Right atrium auricular region (tissue), 2 donors: ENCODE measurements around the gene CRY1. TPM values are rescaled to one million over a fixed set of nuclear protein-coding genes. Genes with fewer than 3 reads are reported as not detected.
"Not testable (repeated sequence)": the region's sequence is repeated elsewhere in the genome, so short reads cannot be mapped to it uniquely, and the experiment has no call there.

ENCODE experiments used
- DNase-seq: peaks from one replicate; pipeline ENCODE4 v3.0.0-alpha.2; 2019; ENCODE audit warnings: low spot score
- H3K27ac ChIP-seq, 2 donors: fragments of 200-600 bp; sonication (generic); 1 replicate in 1 of 2; 2 replicates in 1 of 2; pipeline ENCODE4 v1.5.1; 2016 to 2019
- H3K27me3 ChIP-seq, 2 donors: fragments of 200-600 bp; sonication (generic); one replicate each; pipeline versions ENCODE4 v1.5.1 to v1.6.0; 2017 to 2019
- H3K36me3 ChIP-seq: fragments of 200-600 bp; sonication (generic); one replicate; pipeline ENCODE4 v1.5.1; 2016
- H3K4me1 ChIP-seq, 2 donors: fragments of 200-600 bp; sonication (generic); one replicate each; pipeline versions ENCODE4 v1.5.1 to v1.6.0; 2017 to 2019
- H3K4me3 ChIP-seq, 2 donors: fragments of 200-600 bp; sonication (generic); 1 replicate in 1 of 2; 2 replicates in 1 of 2; pipeline ENCODE4 v1.5.1; 2017 to 2019; ENCODE audit warnings: mild to moderate bottlenecking in 1 of 2, moderate library complexity in 1 of 2
- H3K9me3 ChIP-seq, 2 donors: fragments of 200-600 bp; sonication (generic); one replicate each; pipeline ENCODE4 v1.5.1; 2019
- total RNA-seq, 2 donors: library from RNA; depleted of rRNA; stranded (reverse); fragments of >200 nt; gene quantifications; one replicate each; pipeline ENCODE4 v1.1.0, GENCODE V29; 2016
- TF ChIP-seq, protein P1 (sequence below), 2 donors: fragments of 200-600 bp; sonication (generic); IDR thresholded peaks; one replicate each; pipeline ENCODE4 v1.5.1; 2019; ENCODE audit warnings: antibody characterized with exemption in 2 of 2

The CRY1 gene
- total RNA-seq, 2 donors from 2014 or later = 16.2 to 23.7 TPM

GRCh38 chr12:107026806-107027635 is 66.3 kb downstream of the CRY1 start:
- Histone ChIP-seq H3K4me1 (peaks cover 0 to 47% of the 10 kb centered on the region in 2 donors), H3K27ac (peak overlapping the region; percentile 72 to 74), H3K36me3 (no peaks in the 10 kb centered on the region), H3K4me3 (no peak overlapping the region), H3K9me3 (no peaks in the 10 kb centered on the region), H3K27me3 (no peaks in the 10 kb centered on the region)
- TF ChIP-seq, protein P1, sequence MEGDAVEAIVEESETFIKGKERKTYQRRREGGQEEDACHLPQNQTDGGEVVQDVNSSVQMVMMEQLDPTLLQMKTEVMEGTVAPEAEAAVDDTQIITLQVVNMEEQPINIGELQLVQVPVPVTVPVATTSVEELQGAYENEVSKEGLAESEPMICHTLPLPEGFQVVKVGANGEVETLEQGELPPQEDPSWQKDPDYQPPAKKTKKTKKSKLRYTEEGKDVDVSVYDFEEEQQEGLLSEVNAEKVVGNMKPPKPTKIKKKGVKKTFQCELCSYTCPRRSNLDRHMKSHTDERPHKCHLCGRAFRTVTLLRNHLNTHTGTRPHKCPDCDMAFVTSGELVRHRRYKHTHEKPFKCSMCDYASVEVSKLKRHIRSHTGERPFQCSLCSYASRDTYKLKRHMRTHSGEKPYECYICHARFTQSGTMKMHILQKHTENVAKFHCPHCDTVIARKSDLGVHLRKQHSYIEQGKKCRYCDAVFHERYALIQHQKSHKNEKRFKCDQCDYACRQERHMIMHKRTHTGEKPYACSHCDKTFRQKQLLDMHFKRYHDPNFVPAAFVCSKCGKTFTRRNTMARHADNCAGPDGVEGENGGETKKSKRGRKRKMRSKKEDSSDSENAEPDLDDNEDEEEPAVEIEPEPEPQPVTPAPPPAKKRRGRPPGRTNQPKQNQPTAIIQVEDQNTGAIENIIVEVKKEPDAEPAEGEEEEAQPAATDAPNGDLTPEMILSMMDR (IDR thresholded peaks at IDR 0.05) = no peak
- DNase-seq = no peak

- not testable (repeated sequence) for DNase-seq, H3K36me3 ChIP-seq, H3K4me3 ChIP-seq, H3K27me3 ChIP-seq, H3K9me3 ChIP-seq
- Histone ChIP-seq H3K27ac (peak overlapping the region; percentile 72 to 74), H3K4me1 (peaks cover 0 to 42% of the 10 kb centered on the region in 2 donors)
These were observed 67.0 kb downstream of the CRY1 start for GRCh38 chr12:107026356-107026755.

GRCh38 chr12:107025671-107026070 is 67.7 kb downstream of the CRY1 start:
- no peak for DNase-seq
- H3K9me3 ChIP-seq = no peaks in the 10 kb centered on the region
- TF ChIP-seq, protein P1 (IDR thresholded peaks at IDR 0.05) = no peak
- no peak overlapping the region for H3K27ac ChIP-seq
- peaks cover 0 to 35% of the 10 kb centered on the region in 2 donors for H3K4me1 ChIP-seq
- no peaks in the 10 kb centered on the region for H3K27me3 ChIP-seq
- no peak overlapping the region for H3K4me3 ChIP-seq
- no peaks in the 10 kb centered on the region for H3K36me3 ChIP-seq

DNA sequence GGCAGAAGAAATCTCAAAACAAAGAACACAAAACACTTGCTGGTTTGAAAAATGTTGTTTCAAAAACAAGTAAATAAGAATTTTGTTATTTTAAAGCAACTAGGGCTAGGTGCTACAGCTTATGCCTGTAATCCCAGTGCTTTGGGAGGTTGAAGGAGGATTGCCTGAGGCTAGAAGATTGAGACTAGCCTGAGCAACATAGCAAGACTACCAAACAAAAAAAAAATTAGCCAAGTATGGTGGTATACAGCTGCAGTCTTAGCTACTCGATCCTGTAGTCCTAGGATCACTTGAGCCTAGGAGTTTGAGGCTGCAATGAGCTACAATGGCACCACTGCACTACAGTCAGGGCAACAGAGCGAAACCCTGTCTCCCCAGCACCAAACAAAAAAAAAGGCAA is 73.8 kb downstream of the CRY1 start:
- no peak for DNase-seq
- no peak overlapping the region for H3K4me3 ChIP-seq
- no peaks in the 10 kb centered on the region for H3K4me1 ChIP-seq
- no peaks in the 10 kb centered on the region for H3K27me3 ChIP-seq
- H3K36me3 ChIP-seq = no peaks in the 10 kb centered on the region
- TF ChIP-seq, protein P1 (IDR thresholded peaks at IDR 0.05) = no peak
- H3K27ac ChIP-seq = no peak overlapping the region
- H3K9me3 ChIP-seq = no peaks in the 10 kb centered on the region

DNA sequence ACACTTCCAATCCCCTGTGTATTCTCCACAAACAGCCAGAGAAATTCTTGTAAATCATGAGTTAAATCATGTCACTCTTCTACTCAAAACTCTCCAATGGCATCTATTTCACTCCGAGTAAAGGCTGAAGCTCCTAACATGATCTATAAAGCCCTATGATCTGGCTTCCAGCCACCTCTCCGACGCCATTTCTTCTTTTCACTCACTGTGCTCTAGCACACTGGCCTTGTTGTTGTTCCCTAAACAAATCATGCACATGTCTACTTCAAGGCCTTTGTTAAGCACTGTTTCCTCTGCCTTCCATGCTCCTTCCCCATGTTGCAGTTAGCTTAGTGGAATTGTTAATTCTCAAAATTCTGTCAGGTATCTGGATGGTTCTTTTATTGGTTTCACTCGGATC is 76.3 kb downstream of the CRY1 start:
- Histone ChIP-seq H3K9me3 (no peaks in the 10 kb centered on the region), H3K27me3 (no peaks in the 10 kb centered on the region), H3K4me1 (no peaks in the 10 kb centered on the region), H3K4me3 (no peak overlapping the region), H3K36me3 (no peaks in the 10 kb centered on the region), H3K27ac (no peak overlapping the region)
- TF ChIP-seq, protein P1 (IDR thresholded peaks at IDR 0.05) = no peak
- no peak for DNase-seq

GRCh38 chr12:107014055-107014454 is 79.3 kb downstream of the CRY1 start:
- TF ChIP-seq, protein P1 (IDR thresholded peaks at IDR 0.05) = no peak
- Histone ChIP-seq H3K27ac (no peak overlapping the region), H3K9me3 (no peaks in the 10 kb centered on the region), H3K36me3 (no peaks in the 10 kb centered on the region), H3K4me1 (no peaks in the 10 kb centered on the region), H3K27me3 (no peaks in the 10 kb centered on the region), H3K4me3 (no peak overlapping the region)
- no peak for DNase-seq
